MG63 (cell line): ENCODE results near the gene SOX13. TPM values are rescaled to one million over a fixed set of nuclear protein-coding genes. Genes with fewer than 3 reads are reported as not detected.

Source experiments
- DNase-seq: peaks from one replicate; pipeline ENCODE4 v3.0.0-alpha.2; 2020
- H3K27me3 ChIP-seq: fragments of 250-450 bp; sonication (Bioruptor Pico); 2 replicates; pipeline ENCODE4 v1.5.1; 2020; ENCODE audit warnings: mild to moderate bottlenecking, moderate library complexity
- H3K36me3 ChIP-seq: fragments of 250-450 bp; sonication (Bioruptor Pico); 2 replicates; pipeline ENCODE4 v1.5.1; 2020; ENCODE audit warnings: mild to moderate bottlenecking, moderate library complexity
- H3K4me3 ChIP-seq: fragments of 250-450 bp; sonication (Bioruptor Pico); 2 replicates; pipeline ENCODE4 v1.5.1; 2020; ENCODE audit warnings: mild to moderate bottlenecking, moderate library complexity
- H3K9me3 ChIP-seq: fragments of 250-450 bp; sonication (Bioruptor Pico); 2 replicates; pipeline ENCODE4 v1.5.1; 2020; ENCODE audit warnings: mild to moderate bottlenecking, moderate library complexity
- total RNA-seq: library from RNA; depleted of rRNA; stranded (reverse); fragments of >200 nt; shearing (Covaris generic); gene quantifications from 2 replicates; pipeline ENCODE4 v1.2.3, GENCODE V29; 2014; ENCODE audit warnings: low replicate concordance

The SOX13 gene
- total RNA-seq, 1 experiment from 2014 or later, result 0.86 TPM

DNA sequence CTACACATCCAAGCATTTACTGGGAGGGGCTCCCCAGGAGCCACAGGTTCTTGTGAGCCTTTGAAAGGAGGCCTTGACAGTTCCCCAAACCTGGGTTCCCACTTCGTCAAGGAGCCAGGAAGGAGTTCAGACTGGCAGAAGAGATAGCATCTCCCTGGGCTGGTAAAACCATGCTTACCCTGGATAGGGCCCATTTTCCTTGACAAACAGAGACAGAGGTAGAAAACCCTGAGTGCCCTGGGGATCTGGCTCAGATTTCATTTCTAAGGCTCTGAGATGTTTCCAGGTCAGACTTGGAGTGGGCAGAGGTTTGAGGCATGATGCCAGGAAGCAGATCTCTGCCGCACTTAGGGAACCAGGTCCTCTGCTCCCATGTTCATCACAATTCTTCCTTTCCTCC, 76.2 kb downstream of the SOX13 start:
- Histone ChIP-seq H3K4me3 (no peak overlapping the region), H3K9me3 (no peaks in the 10 kb centered on the region), H3K27me3 (no peaks in the 10 kb centered on the region), H3K36me3 (no peaks in the 10 kb centered on the region)
- DNase-seq, result no peak

DNA sequence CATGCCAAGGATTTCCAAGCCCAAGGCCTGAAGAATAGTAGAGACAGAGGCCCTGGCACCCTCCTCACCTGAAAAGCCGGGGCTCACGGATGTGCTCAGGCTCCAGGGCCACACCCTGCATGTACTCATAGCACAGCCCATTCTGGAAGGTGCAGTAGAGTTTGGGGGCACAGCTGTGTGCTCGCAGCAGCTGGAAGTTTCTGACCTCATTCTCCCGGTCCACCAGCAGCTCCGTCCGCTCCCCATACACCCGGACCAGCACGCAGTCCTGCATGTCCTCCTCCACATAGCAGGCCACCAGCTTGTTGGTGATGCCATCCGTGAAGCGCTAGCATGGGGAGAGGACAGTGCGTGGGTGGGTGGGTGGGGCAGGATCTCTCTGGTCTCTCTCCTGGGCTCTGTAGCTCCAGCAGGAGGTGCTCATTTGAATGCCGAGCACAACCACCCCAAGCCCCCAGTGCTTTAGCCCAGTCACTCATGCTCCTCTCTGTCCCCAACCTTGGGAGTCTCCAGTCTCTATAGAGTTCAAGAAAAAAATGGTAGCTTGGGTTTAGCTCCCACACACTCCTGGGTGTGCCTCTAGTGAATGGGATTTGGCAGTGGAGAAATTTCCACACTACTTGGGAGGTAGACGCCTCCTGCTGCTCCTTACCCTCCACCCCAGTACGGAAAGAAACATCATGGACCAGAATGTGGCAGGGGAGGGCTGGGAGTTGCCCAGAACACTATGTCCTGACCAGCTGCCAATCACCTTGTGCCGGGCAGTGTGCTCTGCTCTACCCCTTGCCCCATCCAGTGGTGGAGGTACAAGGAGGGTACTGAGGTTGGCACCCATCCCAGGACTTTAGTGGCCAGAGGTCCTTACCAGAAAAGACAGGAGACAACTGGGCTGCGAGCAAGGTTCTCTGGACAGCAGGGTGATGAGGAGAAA, 77.0 kb downstream of the SOX13 start:
- H3K9me3 ChIP-seq, result no peaks in the 10 kb centered on the region
- no peak overlapping the region for H3K4me3 ChIP-seq
- H3K27me3 ChIP-seq, result no peaks in the 10 kb centered on the region
- DNase-seq, result no peak
- H3K36me3 ChIP-seq, result no peaks in the 10 kb centered on the region

- Histone ChIP-seq H3K36me3 (no peaks in the 10 kb centered on the region), H3K27me3 (no peaks in the 10 kb centered on the region), H3K9me3 (no peaks in the 10 kb centered on the region), H3K4me3 (peak overlapping the region; percentile 55)
- DNase-seq, result no peak
Observed at GRCh38 chr1:204150702-204151551, 78.0 kb downstream of the SOX13 start.

DNA sequence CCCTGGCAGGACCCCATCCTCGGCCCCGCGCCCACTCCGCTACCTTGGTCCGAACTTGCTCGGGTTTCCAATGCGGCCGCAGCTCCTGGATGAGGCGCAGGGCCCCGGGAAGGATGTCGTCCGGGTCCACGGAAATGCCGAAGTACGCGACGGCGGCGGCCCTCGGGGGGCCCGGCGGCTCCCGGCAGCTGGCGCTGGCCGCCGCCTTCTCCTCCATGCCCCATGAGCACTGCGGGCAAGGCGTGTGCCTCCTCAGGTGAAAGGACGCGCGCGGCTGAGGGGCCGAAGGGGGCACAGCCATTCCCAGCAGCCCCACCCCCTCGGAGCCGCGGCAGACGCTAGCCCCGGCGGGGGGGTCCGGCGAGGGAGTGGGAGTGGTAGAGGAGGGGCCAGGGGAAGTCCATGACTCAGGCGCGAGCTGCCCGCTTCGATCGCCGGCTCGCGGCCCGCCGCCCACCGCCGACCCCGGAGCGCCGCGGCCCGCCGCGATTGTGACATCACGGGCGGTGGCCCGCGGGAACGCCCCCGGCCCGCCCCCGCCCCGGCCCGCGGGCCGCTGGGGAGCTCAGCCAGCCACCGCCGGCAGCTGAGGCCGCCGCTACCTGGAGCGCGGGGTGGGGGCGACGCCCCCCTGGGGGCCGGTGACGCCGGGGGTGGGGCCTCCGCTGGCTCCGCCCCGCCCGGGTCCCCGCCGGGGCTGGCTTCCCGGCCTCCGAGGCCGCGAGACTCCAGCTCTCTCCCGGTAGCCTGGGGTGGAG, 78.8 kb downstream of the SOX13 start, which contains the start of gene ETNK2:
ETNK2 (minus strand) TSS at position 493 of the 758 bp plus-strand sequence; CDS start at position 301, 192 bp downstream.
- Histone ChIP-seq H3K9me3 (no peaks in the 10 kb centered on the region), H3K36me3 (no peaks in the 10 kb centered on the region), H3K4me3 (peak within 1 kb of the TSS; percentile 55), H3K27me3 (no peaks in the 10 kb centered on the region)
- DNase-seq, result peak; percentile 72

DNA sequence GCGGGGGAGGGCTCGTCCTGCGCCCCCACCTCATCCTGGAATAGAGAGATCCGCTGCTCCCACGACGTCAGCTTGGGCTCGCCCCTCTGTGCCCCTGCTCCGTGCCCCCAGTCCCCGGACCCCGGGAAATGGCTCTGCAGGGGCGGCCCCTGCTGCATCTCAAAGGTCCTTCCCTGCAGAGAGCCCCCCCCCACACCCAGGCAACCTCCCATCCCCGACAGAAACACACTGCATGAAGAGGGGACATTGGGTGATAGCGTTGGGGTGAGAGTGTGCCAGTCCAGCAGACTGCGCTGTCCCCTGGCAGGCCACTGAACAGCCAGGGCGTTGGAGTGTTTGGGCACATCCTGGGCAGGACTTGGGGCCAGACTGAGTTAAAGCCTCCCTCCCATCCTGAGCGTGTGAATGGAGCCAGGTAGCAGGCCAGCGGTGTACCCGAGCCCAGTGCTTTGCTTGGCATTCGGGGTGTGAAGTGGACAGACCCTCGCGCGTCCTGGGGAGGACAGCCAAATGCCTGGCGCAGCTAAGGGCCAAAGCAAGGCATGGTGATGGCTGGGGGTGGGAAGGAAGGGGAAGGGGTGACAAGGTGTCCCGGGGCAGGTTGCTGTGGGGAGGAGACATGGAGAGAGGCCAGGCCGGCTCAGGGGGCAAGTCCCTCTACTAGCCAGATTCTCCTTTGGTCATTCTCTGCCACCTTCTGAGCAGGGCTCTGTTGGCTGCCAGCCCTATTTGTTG, 79.6 kb downstream of the SOX13 start:
- no peak for DNase-seq
- H3K36me3 ChIP-seq, result no peaks in the 10 kb centered on the region
- H3K27me3 ChIP-seq, result no peaks in the 10 kb centered on the region
- H3K9me3 ChIP-seq, result no peaks in the 10 kb centered on the region
- peak overlapping the region; percentile 52 for H3K4me3 ChIP-seq

DNA sequence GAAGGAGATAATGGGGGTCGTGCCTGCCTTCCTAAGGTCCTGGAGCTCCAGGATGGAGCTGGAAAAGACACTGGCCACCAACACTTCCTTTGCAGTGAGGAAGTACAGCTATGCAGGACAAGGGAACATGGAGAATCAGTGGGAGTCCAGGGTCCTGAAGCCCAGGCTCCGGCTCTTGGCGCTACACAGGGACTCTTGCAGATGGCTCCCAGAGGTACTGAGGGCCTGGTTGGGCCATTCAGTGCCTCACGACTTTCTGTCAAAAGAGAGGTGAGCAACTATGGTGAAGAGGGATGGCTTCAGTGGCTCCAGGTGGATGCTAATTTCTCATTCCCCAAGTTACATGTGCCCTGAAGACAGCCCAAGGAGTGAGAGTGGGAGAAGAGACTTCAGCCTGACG, 80.8 kb downstream of the SOX13 start:
- Histone ChIP-seq H3K27me3 (no peaks in the 10 kb centered on the region), H3K36me3 (no peaks in the 10 kb centered on the region), H3K9me3 (no peaks in the 10 kb centered on the region), H3K4me3 (no peak overlapping the region)
- DNase-seq, result no peak

- H3K9me3 ChIP-seq, result no peaks in the 10 kb centered on the region
- no peaks in the 10 kb centered on the region for H3K36me3 ChIP-seq
- H3K4me3 ChIP-seq, result no peak overlapping the region
- no peaks in the 10 kb centered on the region for H3K27me3 ChIP-seq
- DNase-seq, result no peak
Observed at GRCh38 chr1:204154568-204155255, 81.8 kb downstream of the SOX13 start.

DNA sequence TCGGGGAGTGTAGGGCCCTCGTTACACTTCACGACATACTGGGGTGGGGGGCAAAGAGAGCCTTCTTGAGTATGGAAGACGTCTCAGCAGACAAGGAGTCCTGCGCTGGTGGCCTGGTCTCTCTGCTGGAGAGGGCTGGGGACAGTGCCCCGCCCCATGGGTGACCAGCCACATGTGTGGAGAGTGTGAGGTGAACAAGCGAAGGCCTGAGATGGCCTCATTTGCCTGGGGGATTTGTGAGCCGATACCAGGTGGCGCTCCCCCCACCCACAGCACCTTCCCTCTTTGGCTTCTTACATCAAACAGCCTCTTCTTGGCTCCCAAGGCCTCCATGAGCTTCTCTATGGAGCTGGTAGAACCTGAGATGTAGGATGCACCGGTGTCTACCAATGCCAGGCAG, 83.0 kb downstream of the SOX13 start:
- Histone ChIP-seq H3K36me3 (no peaks in the 10 kb centered on the region), H3K27me3 (no peaks in the 10 kb centered on the region), H3K9me3 (no peaks in the 10 kb centered on the region), H3K4me3 (no peak overlapping the region)
- DNase-seq, result no peak

DNA sequence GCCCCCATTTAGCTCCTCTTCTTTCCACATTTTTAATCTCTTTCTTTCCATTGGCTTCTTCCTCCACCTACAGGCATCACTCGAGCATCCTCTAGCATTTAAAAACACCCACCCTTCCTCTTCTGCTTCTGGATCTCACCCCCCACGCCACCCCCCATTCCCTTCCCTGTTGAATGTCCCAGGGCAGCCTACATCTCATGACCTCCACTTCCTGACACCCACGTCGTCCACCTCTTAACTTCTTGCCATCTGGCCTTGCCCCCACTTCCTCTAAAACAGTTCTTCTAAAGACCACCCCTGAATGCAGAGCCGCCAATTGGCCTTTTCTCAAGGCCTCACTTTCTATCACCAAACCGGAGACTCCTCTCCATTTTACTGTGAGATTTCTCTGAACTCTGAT, 85.0 kb downstream of the SOX13 start:
- Histone ChIP-seq H3K4me3 (no peak overlapping the region), H3K27me3 (no peaks in the 10 kb centered on the region), H3K9me3 (no peaks in the 10 kb centered on the region), H3K36me3 (no peaks in the 10 kb centered on the region)
- no peak for DNase-seq

GRCh38 chr1:204161609-204162493, 88.9 kb downstream of the SOX13 start:
- H3K9me3 ChIP-seq, result peaks cover under 1% of the 10 kb centered on the region; the same call in 1 of the 2 replicates
- H3K4me3 ChIP-seq, result no peak overlapping the region
- H3K36me3 ChIP-seq, result no peaks in the 10 kb centered on the region
- no peak for DNase-seq
- no peaks in the 10 kb centered on the region for H3K27me3 ChIP-seq

DNA sequence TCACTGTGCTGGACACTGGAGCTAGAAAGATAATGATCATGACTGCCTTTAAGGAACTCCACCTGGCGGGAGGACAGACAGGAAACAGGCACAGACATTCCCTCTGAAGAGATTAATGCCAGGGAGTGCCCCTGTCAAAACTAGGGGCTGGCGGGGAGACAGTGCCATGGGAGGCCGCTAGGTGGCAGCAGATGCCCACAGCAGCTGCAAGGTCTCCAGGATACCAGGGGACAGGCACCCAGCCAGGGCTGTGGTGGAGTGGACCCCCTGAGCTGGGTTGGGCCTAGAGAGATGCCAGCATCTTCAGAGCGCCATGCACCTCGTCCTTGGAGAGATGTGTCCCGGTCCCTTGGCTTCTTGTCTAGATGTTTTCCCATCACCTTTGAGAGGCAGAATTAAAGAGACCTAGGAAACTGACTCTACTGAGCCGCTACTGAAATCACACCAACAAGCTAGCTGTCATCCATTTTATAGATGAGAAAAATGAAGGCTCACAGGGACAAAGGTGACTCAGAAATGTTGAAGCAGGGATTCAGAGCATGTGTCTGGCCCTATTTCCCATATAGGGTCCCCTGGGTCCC, 89.7 kb downstream of the SOX13 start:
- H3K27me3 ChIP-seq, result no peaks in the 10 kb centered on the region
- peak; percentile 72 for DNase-seq
- H3K9me3 ChIP-seq, result peaks cover 8% of the 10 kb centered on the region; the same call in 1 of the 2 replicates
- no peaks in the 10 kb centered on the region for H3K36me3 ChIP-seq
- H3K4me3 ChIP-seq, result no peak overlapping the region

- DNase-seq, result no peak
- no peaks in the 10 kb centered on the region for H3K36me3 ChIP-seq
- no peaks in the 10 kb centered on the region for H3K27me3 ChIP-seq
- no peak within 1 kb of the TSS for H3K4me3 ChIP-seq
- peaks cover 35% of the 10 kb centered on the region for H3K9me3 ChIP-seq
Observed at GRCh38 chr1:204166219-204166618, 93.3 kb downstream of the SOX13 start, which contains the start of gene REN. REN (minus strand) TSS chr1:204166337; CDS start chr1:204166293, 44 bp downstream.

DNA sequence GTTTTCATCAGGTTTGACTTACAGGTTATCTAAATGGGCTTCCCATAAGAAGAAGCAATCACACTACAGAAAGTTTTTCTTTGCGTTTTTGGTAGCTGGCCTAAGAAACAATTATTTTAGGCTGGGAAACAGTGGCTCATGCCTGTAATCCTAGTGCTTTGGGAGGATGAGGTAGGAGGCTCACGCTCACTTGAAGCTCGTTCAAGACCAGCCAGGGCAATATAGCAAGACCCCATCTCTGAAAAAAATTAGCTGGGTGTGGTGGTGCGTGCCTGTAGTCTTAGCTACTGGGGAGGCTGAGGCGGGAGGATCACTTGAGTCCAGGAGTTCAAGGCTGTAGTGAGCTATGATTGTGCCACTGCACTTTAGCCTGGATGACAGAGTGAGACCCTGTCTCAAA, 94.8 kb downstream of the SOX13 start:
- Histone ChIP-seq H3K4me3 (no peak overlapping the region), H3K9me3 (peaks cover 39% of the 10 kb centered on the region), H3K27me3 (no peaks in the 10 kb centered on the region), H3K36me3 (no peaks in the 10 kb centered on the region)
- no peak for DNase-seq

DNA sequence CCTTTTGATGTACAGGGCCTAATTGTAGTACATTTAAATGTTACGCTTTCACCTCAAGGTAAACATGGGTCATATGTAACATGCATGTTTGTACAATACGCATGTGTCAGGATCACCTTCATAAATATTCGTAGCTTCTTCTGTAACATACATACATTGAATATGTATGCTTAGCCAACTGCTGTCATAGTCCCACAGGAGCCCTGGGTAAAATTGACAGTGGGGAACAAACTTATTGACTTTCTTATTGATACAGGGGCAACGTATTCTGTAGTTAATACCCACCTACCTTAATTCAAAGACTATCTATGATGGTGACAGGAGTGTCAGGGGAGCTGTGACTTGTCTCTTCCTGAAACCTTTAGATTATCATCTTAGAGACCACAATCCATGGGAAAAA, 96.9 kb downstream of the SOX13 start:
- Histone ChIP-seq H3K4me3 (no peak overlapping the region), H3K36me3 (no peaks in the 10 kb centered on the region), H3K27me3 (no peaks in the 10 kb centered on the region), H3K9me3 (peaks cover 39% of the 10 kb centered on the region)
- DNase-seq, result no peak
